Suprapubic skin (tissue), 4 donors: ENCODE data around the gene HEXD. TPM values are rescaled to one million over a fixed set of nuclear protein-coding genes. Genes with fewer than 3 reads are reported as not detected.

Experiments
- DNase-seq, 2 donors: peaks; one replicate each; pipeline ENCODE4 v3.0.0-alpha.2; 2019; ENCODE audit warnings: low spot score in 2 of 2
- H3K27ac ChIP-seq: fragments of 200-600 bp; sonication (generic); one replicate; pipeline ENCODE4 v1.5.1; 2019
- H3K27me3 ChIP-seq: fragments of 200-600 bp; sonication (generic); one replicate; pipeline ENCODE4 v1.5.1; 2019
- H3K36me3 ChIP-seq: fragments of 200-600 bp; sonication (generic); one replicate; pipeline ENCODE4 v1.5.1; 2019
- H3K4me1 ChIP-seq: fragments of 200-600 bp; sonication (generic); one replicate; pipeline ENCODE4 v1.5.1; 2019
- H3K4me3 ChIP-seq: fragments of 200-600 bp; sonication (generic); one replicate; pipeline ENCODE4 v1.5.1; 2019; ENCODE audit warnings: mild to moderate bottlenecking
- H3K9me3 ChIP-seq: fragments of 200-600 bp; sonication (generic); one replicate; pipeline ENCODE4 v1.5.1; 2019
- CTCF ChIP-seq, 2 donors: fragments of 200-600 bp in 1 of 2; fragments of 450-650 bp in 1 of 2; sonication (generic) in 1 of 2; IDR thresholded peaks; one replicate each; pipeline ENCODE4 v1.5.1; 2016 to 2019; ENCODE audit warnings: antibody characterized with exemption in 2 of 2, mild to moderate bottlenecking in 1 of 2, moderate library complexity in 1 of 2
- EP300 ChIP-seq: sonication (generic); formaldehyde crosslinking; IDR thresholded peaks from one replicate; pipeline ENCODE4 v1.6.1; 2017; ENCODE audit warnings: antibody characterized with exemption
- POLR2A ChIP-seq, 2 donors: fragments of 450-650 bp; IDR thresholded peaks; one replicate each; pipeline ENCODE4 v1.6.1; 2017; ENCODE audit warnings: antibody characterized with exemption in 2 of 2, mild to moderate bottlenecking in 2 of 2, moderate library complexity in 2 of 2
- POLR2AphosphoS5 ChIP-seq, 3 donors: sonication (generic); formaldehyde crosslinking; IDR thresholded peaks; one replicate each; pipeline ENCODE4 v1.6.1; 2017; ENCODE audit warnings: antibody characterized with exemption in 3 of 3
- WGBS: methylation state at CpG from one replicate; pipeline ENCODE4 v1.1.5; 2018; 5-methylcytosine and 5-hydroxymethylcytosine counted together
- total RNA-seq, 4 donors: library from RNA; depleted of rRNA; stranded (reverse); fragments of >200 nt; gene quantifications; one replicate each; pipeline ENCODE4 v1.1.0, GENCODE V29; 2016

The HEXD gene
- total RNA-seq, 4 donors from 2014 or later, result 28.1 to 84.6 (median 33.4) TPM

GRCh38 chr17:82441691-82442487 is 23.7 kb downstream of the HEXD start:
- H3K36me3 ChIP-seq, result peaks cover 47% of the 10 kb centered on the region
- DNase-seq, result no peak
- no peaks in the 10 kb centered on the region for H3K27me3 ChIP-seq
- no peak for TF ChIP-seq CTCF (IDR thresholded peaks at IDR 0.05)
- TF ChIP-seq POLR2A (IDR thresholded peaks at IDR 0.05), result no peak
- TF ChIP-seq POLR2AphosphoS5 (IDR thresholded peaks at IDR 0.05), result no peak
- TF ChIP-seq EP300, result no peak
- no peak overlapping the region for H3K4me3 ChIP-seq
- 83% methylated on average over 16 of the region's 27 CpGs for WGBS
- H3K9me3 ChIP-seq, result no peaks in the 10 kb centered on the region
- no peak overlapping the region for H3K27ac ChIP-seq
- H3K4me1 ChIP-seq, result peaks cover 26% of the 10 kb centered on the region

GRCh38 chr17:82442643-82443464 is 24.7 kb downstream of the HEXD start:
- Histone ChIP-seq H3K36me3 (peaks cover 38% of the 10 kb centered on the region), H3K4me3 (no peak overlapping the region), H3K9me3 (no peaks in the 10 kb centered on the region), H3K27ac (no peak overlapping the region), H3K4me1 (peaks cover 27% of the 10 kb centered on the region), H3K27me3 (no peaks in the 10 kb centered on the region)
- TF ChIP-seq POLR2A (IDR thresholded peaks at IDR 0.05) (no peak), POLR2AphosphoS5 (IDR thresholded peaks at IDR 0.05) (no peak), CTCF (IDR thresholded peaks at IDR 0.05) (no peak), EP300 (no peak)
- peak in 1 of 2 donors; percentile 59 for DNase-seq
- WGBS, result 82% methylated on average over 19 of the region's 28 CpGs

GRCh38 chr17:82443465-82444283 is 25.5 kb downstream of the HEXD start:
- peaks cover 30% of the 10 kb centered on the region for H3K36me3 ChIP-seq
- WGBS, result 82% methylated on average over 12 of the region's 40 CpGs
- DNase-seq, result no peak

GRCh38 chr17:82444284-82444893 is 26.2 kb downstream of the HEXD start:
- WGBS, result 78% methylated on average over 14 of the region's 35 CpGs
- Histone ChIP-seq H3K27me3 (no peaks in the 10 kb centered on the region), H3K36me3 (peaks cover 26% of the 10 kb centered on the region), H3K4me3 (no peak overlapping the region), H3K4me1 (peaks cover 36% of the 10 kb centered on the region), H3K9me3 (no peaks in the 10 kb centered on the region), H3K27ac (no peak overlapping the region)
- TF ChIP-seq POLR2AphosphoS5 (IDR thresholded peaks at IDR 0.05), result no peak
- TF ChIP-seq CTCF (IDR thresholded peaks at IDR 0.05), result no peak
- no peak for TF ChIP-seq EP300
- no peak for TF ChIP-seq POLR2A (IDR thresholded peaks at IDR 0.05)
- peak in 1 of 2 donors; percentile 59 for DNase-seq

More at GRCh38 chr17:82443465-82444283, 25.5 kb downstream of the HEXD start:
- Histone ChIP-seq H3K4me1 (peaks cover 29% of the 10 kb centered on the region), H3K4me3 (no peak overlapping the region), H3K27me3 (no peaks in the 10 kb centered on the region), H3K9me3 (no peaks in the 10 kb centered on the region), H3K27ac (no peak overlapping the region)
- TF ChIP-seq EP300 (no peak), POLR2AphosphoS5 (IDR thresholded peaks at IDR 0.05) (no peak), POLR2A (IDR thresholded peaks at IDR 0.05) (no peak), CTCF (IDR thresholded peaks at IDR 0.05) (no peak)
